ENCODE data around the gene HNF1A.
"Not testable (repeated sequence)": the region's sequence is repeated elsewhere in the genome, so short reads cannot be mapped to it uniquely, and the experiment has no call there.

HNF1A gene

GRCh38 chr12:121015825-121016766, 37.8 kb downstream of the HNF1A start, which contains the start of gene C12orf43:
TSS of gene C12orf43 (minus strand) at chr12:121016487. CDS start at chr12:121016474, 13 bp downstream.
- DNase-seq: peak; percentile 95

DNA sequence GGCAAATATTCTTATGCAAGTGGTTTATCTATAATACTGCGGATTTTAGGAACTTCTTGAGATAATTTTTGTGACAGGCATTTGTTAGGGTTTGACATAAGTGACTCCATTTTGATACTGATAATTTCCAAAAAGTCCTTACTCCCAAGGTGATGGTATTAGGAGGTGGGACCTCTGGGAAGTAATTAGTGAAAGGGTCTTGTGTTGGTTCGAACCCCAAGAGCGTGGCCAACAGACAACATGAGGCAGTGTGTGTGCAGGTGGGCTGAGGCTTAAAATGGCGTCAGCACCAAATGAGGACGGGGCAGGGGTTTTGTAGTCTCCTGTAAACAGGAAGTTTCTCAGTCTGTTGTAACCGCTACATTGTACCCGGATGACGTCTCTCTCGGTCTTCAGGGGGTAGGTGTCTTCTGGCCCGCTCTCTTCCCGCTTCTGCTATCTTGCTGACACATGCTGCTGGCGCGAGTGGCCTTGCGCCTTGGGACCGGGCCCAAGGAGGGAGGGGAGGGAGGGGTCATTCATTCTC, 39.7 kb downstream of the HNF1A start:
- DNase-seq: no peak

DNA sequence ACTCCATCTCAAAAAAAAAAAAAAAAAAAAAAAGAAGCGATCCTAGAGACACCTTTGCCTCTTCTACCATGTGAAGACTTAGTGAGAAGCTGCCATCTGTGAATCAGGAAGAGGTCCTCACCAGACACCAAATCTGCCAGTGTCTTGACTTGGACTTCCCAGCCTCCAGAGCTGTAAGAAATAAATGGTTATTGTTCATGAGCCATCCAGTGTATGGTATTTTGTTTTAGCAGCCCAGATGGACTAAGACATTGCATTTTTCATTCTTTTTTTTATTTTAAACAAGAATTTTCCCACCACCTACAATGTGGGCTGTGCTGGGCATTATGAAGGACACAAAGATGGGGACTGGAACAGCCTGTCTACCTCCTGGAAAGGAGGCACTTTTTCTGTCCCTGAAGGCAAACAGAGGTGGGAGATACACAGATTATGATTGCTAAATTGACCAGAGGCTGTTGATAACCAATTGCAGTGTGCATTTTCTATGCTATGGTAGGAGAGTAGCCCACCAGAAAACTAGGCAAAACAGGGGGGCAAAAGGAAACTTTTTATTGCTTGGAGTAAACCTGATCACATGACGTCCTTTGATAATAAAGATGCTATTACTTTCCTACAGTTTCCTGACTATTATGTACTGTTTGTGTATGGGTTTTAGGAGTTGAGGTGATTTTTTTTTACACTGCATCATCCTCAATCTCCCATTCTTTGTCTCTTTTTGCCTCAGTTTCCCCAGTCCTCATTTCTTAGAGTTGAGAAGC, 40.7 kb downstream of the HNF1A start:
- DNase-seq: no peak

DNA sequence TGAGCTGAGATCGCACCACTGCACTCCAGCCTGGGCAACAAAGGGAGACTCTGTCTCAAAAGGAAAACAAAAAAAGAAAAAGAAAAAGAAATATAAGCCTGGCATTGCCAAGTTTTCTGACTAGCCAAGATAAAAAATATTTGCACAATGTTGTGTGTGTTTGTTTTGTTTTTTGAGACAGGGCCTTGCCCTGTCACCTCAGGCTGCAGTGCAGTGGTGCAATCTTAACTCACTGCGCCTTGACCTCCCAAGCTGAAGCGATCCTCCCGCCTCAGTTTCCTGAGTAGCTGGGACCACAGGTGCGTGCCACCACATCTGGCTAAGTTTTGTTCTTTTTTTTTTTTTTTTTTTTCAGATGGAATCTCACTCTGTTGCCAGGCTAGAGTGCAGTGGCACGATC, 43.4 kb downstream of the HNF1A start:
- DNase-seq: no peak

DNA sequence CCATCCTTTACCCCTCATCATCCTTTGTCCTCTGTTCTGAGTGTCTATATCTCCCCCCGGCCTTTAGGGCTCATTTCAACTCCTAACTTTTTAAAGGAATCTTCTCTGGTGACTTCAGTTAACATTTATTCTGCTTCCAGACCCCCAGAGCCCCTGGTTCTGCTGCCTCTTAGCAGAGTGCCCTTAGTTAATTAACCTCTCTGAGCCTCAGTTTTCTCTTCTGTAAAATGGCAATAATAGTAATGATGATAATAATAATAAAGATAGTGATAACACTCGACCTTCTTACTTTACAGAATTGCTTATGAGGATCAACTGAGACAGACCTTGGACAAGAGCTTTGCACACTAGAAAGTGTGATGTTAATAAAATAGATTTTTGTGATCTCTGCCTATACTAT, 44.4 kb downstream of the HNF1A start:
- DNase-seq: no peak

DNA sequence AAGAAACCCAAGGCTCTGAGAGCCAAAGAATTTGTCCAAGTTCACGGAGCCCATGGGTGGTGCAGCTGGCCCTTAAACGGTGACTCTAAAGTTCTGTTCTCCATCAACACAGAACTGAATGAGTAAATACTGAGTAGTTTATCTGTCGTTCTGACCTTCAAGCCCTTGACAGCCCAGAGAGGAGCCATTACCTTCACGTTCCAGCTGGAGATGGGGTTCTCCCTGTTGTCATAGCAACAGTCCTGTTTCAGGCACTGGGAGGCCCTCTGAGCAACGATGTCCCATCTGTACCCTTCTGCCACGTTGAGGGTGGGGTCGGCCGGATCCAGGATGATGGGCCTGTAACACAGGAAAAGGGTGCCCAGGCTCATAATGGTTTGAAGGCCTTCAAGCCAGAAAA, 45.5 kb downstream of the HNF1A start:
- no peak for DNase-seq

- DNase-seq: no peak
Measured at GRCh38 chr12:121025442-121026226, 47.3 kb downstream of the HNF1A start.

DNA sequence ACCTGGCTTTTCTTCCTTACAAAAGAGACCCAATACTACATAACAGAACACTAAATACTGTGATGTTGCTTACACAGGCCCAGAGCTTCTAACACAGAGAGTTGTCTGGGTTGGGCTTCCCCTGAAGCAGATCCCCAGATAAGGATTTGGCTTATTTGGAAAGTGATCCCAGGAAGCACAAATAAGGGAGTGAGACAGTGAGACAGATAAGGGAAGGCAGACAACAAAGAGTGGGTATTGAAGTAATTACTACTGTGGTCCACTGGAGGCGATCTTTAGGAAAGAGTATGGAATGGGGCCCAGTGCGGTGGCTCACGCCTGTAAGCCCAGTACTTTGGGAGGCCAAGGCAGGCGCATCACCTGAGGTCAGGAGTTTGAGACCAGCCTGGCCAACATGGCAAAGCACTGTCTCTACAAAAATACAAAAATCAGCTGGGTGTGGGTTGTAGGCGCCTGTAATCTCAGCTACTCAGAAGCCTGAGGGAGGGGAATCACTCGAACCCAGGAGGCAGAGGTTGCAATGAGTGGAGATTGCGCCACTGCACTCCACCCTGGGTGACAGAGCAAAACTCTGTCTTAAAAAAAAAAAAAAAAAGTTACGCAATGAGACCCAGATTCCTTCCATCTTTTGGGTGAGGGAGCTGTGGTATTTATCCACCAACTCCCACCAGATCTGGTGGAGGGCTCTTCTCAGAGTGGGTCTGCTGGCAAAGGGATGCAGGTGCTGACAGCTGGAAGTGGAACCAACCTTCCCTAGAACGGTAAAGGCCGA, 48.1 kb downstream of the HNF1A start:
- no peak for DNase-seq

GRCh38 chr12:121030576-121031212, 52.4 kb downstream of the HNF1A start:
- no peak for DNase-seq

DNA sequence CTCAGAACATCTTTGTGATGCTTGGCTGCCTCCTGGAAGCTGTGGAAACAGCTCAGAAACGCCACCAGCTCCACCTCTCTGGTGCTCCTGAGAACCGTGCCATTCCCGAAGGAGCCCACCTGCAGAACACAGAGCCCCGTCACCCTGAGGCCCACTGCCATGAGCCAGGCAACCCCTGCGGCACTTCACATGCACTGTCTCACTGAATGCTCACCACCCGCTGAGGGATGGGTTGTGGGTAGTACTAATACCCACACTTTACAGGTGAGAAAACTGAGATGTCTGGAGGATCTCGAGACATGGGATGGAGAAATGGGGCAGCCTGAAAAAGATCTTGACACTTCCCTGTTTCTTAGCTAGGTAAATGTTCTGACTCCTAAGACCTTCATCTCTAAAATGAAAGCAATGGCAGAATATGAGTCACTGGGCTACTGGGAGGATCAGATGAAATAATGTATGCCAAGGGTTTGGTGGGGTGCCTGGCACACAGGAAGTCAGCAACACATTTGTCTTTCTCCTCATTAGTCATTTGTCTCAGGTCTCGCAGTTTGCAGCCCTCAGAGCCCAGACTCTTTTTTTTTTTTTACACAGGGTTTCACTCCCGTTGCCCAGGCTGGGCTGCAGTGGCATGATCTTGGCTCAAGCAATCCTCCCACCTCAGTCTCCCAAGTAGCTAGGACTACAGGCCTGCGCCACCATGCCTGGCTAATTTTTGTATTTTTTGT, 55.4 kb downstream of the HNF1A start:
- no peak for DNase-seq

DNA sequence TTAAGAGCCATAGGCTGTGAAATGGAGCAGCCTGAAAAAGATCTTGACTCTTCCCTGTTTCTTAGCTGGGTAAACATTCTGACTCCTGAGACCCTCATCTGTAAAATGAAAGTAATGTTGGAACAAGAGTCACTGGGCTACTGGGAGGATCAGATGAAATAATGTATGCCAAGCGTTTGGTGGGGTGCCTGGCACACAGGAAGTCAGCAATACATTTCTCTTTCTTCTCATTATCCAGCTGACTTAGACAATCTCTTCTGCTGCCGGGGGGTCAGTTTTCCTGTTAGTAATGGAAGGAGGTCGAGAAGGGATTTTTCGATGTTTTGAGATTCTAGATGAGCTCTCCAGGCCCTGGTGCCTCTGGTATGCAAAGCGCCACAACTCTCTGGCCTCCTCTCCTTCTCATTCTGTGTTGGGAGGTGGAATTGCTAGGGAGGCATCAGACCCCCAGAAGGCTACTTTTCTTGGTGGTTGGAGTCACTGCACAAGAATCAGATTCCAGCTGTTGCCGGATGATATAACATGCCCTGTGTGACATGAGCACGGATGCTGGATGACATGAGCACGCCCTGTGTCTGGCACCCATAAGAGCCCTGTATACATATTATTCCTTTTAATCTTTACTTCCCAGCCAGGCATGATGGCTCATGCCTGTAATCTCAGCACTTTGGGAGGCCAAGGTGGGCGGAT, 56.4 kb downstream of the HNF1A start:
- no peak for DNase-seq

- no peak for DNase-seq
Measured at GRCh38 chr12:121036810-121037326, 58.5 kb downstream of the HNF1A start.

GRCh38 chr12:121038861-121039668, 60.7 kb downstream of the HNF1A start, which contains the start of gene OASL:
TSS of gene OASL (minus strand) at chr12:121039246. CDS start at chr12:121038971, 275 bp downstream.
- no peak for DNase-seq

- DNase-seq: no peak
Measured at GRCh38 chr12:121043067-121043466, 64.7 kb downstream of the HNF1A start.

DNA sequence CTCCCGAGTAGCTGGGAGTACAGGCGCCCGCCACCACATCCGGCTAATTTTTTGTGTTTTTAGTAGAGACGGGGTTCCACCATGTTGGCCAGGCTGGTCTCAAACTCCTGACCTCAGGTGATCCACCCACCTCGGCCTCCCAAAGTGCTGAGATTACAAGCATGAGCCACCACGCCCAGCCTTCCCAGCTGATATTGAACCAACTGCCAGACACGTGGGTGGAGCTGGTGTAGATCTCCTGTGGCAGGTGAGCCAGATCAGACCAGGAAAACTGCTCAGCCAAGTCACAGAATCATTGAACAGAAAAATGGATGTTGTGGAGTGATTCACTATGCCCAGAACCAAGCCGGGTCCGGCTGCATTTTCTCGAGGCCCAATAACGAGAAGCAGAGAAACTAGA, 69.1 kb downstream of the HNF1A start:
- DNase-seq: not testable (repeated sequence)

GRCh38 chr12:121048442-121048841, 70.1 kb downstream of the HNF1A start:
- DNase-seq: no peak

GRCh38 chr12:121050725-121051124, 72.4 kb downstream of the HNF1A start:
- DNase-seq: no peak

Data from SHP77 (cell line).